MM.1S (cell line): Measurements from ENCODE around the gene KCNIP4.

ENCODE experiments used
- CTCF ChIP-seq: fragments of 300-600 bp; sonication (generic); IDR thresholded peaks from 2 replicates; pipeline ENCODE4 v1.5.1; 2016; ENCODE audit warnings: antibody characterized with exemption, low read length, mixed read lengths
- EZH2 ChIP-seq: fragments of 300-600 bp; sonication (generic); optimal IDR thresholded peaks from 2 replicates; pipeline ENCODE3; 2017; ENCODE audit warnings: low read depth, mild to moderate bottlenecking, antibody characterized with exemption, low read length, mixed read lengths

GRCh38 chr4:20681271-20681670, 1267.3 kb downstream of the KCNIP4 start:
- no peak for TF ChIP-seq CTCF
- no peak for TF ChIP-seq EZH2
